ENCODE results near the gene CES2. TPM values are rescaled to one million over a fixed set of nuclear protein-coding genes. Genes with fewer than 3 reads are reported as not detected.
A peak's percentile ranks its signal among the peaks of the same experiment; 100 is the strongest.

The CES2 gene
- total RNA-seq, 1 donor from 2014 or later: 53.9 TPM

GRCh38 chr16:66918803-66919568 is 16.3 kb upstream of the CES2 start, which contains the start of gene CDH16:
Gene CDH16 (minus strand): TSS chr16:66918885. CDS start chr16:66918065, 820 bp downstream.
- DNase-seq (ENCODE audit: low read depth): peak; percentile 98

- DNase-seq (ENCODE audit: low read depth): peak; percentile 47
These were observed 15.6 kb upstream of the CES2 start for GRCh38 chr16:66919569-66920298.

GRCh38 chr16:66920299-66920590 is 15.1 kb upstream of the CES2 start:
- no peak for DNase-seq (ENCODE audit: low read depth)

- DNase-seq (ENCODE audit: low read depth): peak; percentile 38
These were observed 14.2 kb upstream of the CES2 start for GRCh38 chr16:66920924-66921680.

- no peak for DNase-seq (ENCODE audit: low read depth)
These were observed 13.4 kb upstream of the CES2 start for GRCh38 chr16:66921729-66922450.

GRCh38 chr16:66923247-66923731 is 12.0 kb upstream of the CES2 start:
- no peak for DNase-seq (ENCODE audit: low read depth)

GRCh38 chr16:66923866-66924265 is 11.4 kb upstream of the CES2 start:
- no peak for DNase-seq (ENCODE audit: low read depth)

- DNase-seq (ENCODE audit: low read depth): no peak
These were observed 10.6 kb upstream of the CES2 start for GRCh38 chr16:66924527-66925321.

GRCh38 chr16:66925322-66925840 is 9.9 kb upstream of the CES2 start, which contains the start of gene RRAD:
Gene RRAD (minus strand): TSS chr16:66925535. CDS start chr16:66925179, 356 bp downstream.
- peak; percentile 74 for DNase-seq (ENCODE audit: low read depth)

GRCh38 chr16:66926171-66926947 is 9.0 kb upstream of the CES2 start:
- DNase-seq (ENCODE audit: low read depth): peak; percentile 47

- DNase-seq (ENCODE audit: low read depth): peak; percentile 98
These were observed 8.3 kb upstream of the CES2 start for GRCh38 chr16:66926961-66927436.

GRCh38 chr16:66927918-66928649 is 7.2 kb upstream of the CES2 start:
- DNase-seq (ENCODE audit: low read depth): peak; percentile 35

GRCh38 chr16:66928702-66929388 is 6.5 kb upstream of the CES2 start:
- peak; percentile 41 for DNase-seq (ENCODE audit: low read depth)

GRCh38 chr16:66930189-66930588 is 5.1 kb upstream of the CES2 start:
- peak; percentile 90 for DNase-seq (ENCODE audit: low read depth)

GRCh38 chr16:66931665-66932064 is 3.7 kb upstream of the CES2 start:
- no peak for DNase-seq (ENCODE audit: low read depth)

GRCh38 chr16:66932076-66932475 is 3.2 kb upstream of the CES2 start:
- no peak for DNase-seq (ENCODE audit: low read depth)

GRCh38 chr16:66933776-66934137 is 1.6 kb upstream of the CES2 start:
- DNase-seq (ENCODE audit: low read depth): peak; percentile 41

- DNase-seq (ENCODE audit: low read depth): peak; percentile 52
These were observed 1.0 kb upstream of the CES2 start, which contains the start of gene CIAO2B for GRCh38 chr16:66934138-66934838. Gene CIAO2B (minus strand): TSS chr16:66934402. CDS start chr16:66934364, 38 bp downstream.
